Measurements from ENCODE around the gene GJD4. TPM values are rescaled to one million over a fixed set of nuclear protein-coding genes. Genes with fewer than 3 reads are reported as not detected.
A peak's percentile ranks its signal among the peaks of the same experiment; 100 is the strongest.

Gene GJD4
- total RNA-seq, 1 donor from 2014 or later: not detected

DNA sequence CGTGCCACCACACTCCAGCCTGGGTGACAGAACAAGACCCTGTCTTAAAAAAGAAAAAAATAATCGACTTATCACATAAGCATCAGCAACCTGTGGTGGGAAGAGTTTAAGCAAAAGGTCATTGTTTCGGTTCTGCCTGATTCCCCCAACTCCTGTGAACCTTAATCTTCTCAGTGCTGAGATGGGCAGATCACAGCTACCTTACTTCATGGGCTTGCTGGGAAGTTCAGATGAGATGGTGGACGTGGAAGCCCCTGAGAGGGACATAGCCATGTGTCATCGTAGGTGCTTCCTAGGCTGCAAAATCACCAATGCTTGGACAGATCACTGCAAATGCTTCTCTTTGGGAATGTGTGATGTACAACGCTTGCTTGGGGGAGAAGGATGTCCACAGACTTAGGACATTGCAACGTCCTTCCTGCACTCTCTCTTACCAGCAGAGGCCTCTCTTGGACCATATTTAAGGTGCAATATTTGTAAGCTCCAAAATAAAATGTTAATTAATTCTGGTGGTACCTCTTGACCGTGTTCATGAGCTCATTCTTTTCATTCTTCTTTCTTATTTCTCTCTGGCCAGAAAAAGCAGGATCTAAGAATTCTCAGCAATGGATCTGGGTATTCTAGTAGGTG lies 8.6 kb downstream of the GJD4 start:
- Mint-ChIP-seq H3K27me3 (ENCODE audit: low read depth) (peaks cover 2% of the 10 kb centered on the region), H3K36me3 (ENCODE audit: low read depth) (no peaks in the 10 kb centered on the region), H3K4me1 (ENCODE audit: low read depth) (peaks cover 2% of the 10 kb centered on the region), H3K9me3 (ENCODE audit: low read depth) (no peaks in the 10 kb centered on the region), H3K4me3 (ENCODE audit: unreplicated experiment) (no peak overlapping the region), H3K27ac (ENCODE audit: unreplicated experiment) (no peak overlapping the region)
- TF ChIP-seq, protein P1, sequence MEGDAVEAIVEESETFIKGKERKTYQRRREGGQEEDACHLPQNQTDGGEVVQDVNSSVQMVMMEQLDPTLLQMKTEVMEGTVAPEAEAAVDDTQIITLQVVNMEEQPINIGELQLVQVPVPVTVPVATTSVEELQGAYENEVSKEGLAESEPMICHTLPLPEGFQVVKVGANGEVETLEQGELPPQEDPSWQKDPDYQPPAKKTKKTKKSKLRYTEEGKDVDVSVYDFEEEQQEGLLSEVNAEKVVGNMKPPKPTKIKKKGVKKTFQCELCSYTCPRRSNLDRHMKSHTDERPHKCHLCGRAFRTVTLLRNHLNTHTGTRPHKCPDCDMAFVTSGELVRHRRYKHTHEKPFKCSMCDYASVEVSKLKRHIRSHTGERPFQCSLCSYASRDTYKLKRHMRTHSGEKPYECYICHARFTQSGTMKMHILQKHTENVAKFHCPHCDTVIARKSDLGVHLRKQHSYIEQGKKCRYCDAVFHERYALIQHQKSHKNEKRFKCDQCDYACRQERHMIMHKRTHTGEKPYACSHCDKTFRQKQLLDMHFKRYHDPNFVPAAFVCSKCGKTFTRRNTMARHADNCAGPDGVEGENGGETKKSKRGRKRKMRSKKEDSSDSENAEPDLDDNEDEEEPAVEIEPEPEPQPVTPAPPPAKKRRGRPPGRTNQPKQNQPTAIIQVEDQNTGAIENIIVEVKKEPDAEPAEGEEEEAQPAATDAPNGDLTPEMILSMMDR (IDR thresholded peaks at IDR 0.05): peak; percentile 85
- no peak for DNase-seq (ENCODE audit: low spot score)

DNA sequence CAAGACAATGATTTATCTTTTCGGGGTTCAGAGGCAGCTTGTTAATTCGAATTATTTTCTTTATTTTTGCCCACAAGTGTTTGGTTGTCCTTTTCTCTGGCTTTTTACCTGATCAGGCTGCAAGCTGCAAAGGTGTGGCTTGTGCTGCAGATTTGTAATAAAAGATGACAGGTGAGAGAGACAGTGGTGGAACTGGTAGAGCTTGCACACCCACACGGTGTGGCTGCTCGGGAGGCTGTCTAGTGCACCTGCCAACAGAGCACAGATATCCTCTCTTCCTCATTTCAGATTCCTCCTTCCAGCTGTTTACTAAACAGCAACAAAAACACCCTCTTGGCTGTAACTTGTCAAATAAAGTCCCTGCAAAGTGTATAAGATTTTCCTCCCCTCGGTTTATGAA lies 9.2 kb downstream of the GJD4 start:
- Mint-ChIP-seq H3K36me3 (ENCODE audit: low read depth) (no peaks in the 10 kb centered on the region), H3K4me1 (ENCODE audit: low read depth) (peaks cover 2% of the 10 kb centered on the region), H3K9me3 (ENCODE audit: low read depth) (peaks cover 2% of the 10 kb centered on the region), H3K27ac (ENCODE audit: unreplicated experiment) (no peak overlapping the region), H3K27me3 (ENCODE audit: low read depth) (peaks cover 2% of the 10 kb centered on the region), H3K4me3 (ENCODE audit: unreplicated experiment) (no peak overlapping the region)
- no peak for DNase-seq (ENCODE audit: low spot score)
- TF ChIP-seq, protein P1 (IDR thresholded peaks at IDR 0.05): no peak

GRCh38 chr10:35626971-35627507 lies 21.9 kb downstream of the GJD4 start:
- Mint-ChIP-seq H3K4me1 (ENCODE audit: low read depth) (peaks cover 17% of the 10 kb centered on the region), H3K36me3 (ENCODE audit: low read depth) (no peaks in the 10 kb centered on the region)
- DNase-seq (ENCODE audit: low spot score): no peak

DNA sequence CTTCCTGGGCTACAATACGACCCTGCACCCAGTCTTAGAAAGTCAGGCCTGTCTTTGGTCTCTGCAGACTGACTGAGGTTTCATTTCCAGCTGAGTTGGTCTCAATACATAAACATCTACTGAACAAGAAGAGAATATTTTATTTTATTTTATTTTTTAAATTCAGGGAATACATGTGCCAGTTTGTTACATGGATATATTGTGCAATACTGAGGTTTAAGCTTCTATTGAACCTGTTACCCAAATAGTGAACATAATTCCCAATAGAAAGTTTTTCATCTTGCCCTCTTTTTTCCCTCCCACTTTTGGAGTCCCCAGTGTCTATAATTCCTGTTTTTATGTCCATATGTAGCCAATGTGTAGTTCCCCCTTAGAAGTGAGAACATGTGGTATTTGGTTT lies 26.3 kb downstream of the GJD4 start:
- TF ChIP-seq, protein P1 (IDR thresholded peaks at IDR 0.05): no peak
- DNase-seq (ENCODE audit: low spot score): no peak
- Mint-ChIP-seq H3K4me1 (ENCODE audit: low read depth) (peaks cover 31% of the 10 kb centered on the region), H3K27ac (ENCODE audit: unreplicated experiment) (no peak overlapping the region), H3K9me3 (ENCODE audit: low read depth) (peaks cover 4% of the 10 kb centered on the region), H3K4me3 (ENCODE audit: unreplicated experiment) (no peak overlapping the region), H3K27me3 (ENCODE audit: low read depth) (no peaks in the 10 kb centered on the region), H3K36me3 (ENCODE audit: low read depth) (no peaks in the 10 kb centered on the region)

More at GRCh38 chr10:35626971-35627507, 21.9 kb downstream of the GJD4 start:
- Mint-ChIP-seq H3K27me3 (ENCODE audit: low read depth) (no peaks in the 10 kb centered on the region), H3K4me3 (ENCODE audit: unreplicated experiment) (no peak overlapping the region), H3K27ac (ENCODE audit: unreplicated experiment) (peak overlapping the region; percentile 62), H3K9me3 (ENCODE audit: low read depth) (peaks cover 4% of the 10 kb centered on the region)
- TF ChIP-seq, protein P1 (IDR thresholded peaks at IDR 0.05): no peak

DNA sequence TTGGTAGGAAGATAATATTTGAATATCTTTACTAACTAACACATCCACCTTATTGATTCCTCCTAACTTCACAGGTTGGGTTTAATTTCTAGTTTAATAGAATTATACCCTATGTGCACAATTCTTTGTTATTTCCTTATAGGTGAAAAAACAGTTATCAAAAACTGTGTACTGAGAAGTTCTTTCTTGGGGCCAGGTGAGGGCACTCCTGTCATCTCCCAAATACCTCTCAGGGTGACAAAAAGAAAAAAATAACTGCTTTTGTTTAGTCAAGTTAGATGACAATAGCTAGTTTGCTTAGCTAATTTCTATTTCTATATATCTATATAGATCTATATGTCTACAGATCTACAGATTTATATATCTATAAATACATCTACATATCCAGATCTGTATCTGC lies 26.9 kb downstream of the GJD4 start:
- Mint-ChIP-seq H3K4me1 (ENCODE audit: low read depth) (peaks cover 31% of the 10 kb centered on the region), H3K4me3 (ENCODE audit: unreplicated experiment) (no peak overlapping the region), H3K9me3 (ENCODE audit: low read depth) (peaks cover 4% of the 10 kb centered on the region), H3K27ac (ENCODE audit: unreplicated experiment) (no peak overlapping the region), H3K27me3 (ENCODE audit: low read depth) (no peaks in the 10 kb centered on the region), H3K36me3 (ENCODE audit: low read depth) (no peaks in the 10 kb centered on the region)
- TF ChIP-seq, protein P1 (IDR thresholded peaks at IDR 0.05): peak; percentile 60
- DNase-seq (ENCODE audit: low spot score): no peak

All from chondrocyte (in vitro differentiated cells).